ENCODE measurements around the gene MYO9B.

DNA sequence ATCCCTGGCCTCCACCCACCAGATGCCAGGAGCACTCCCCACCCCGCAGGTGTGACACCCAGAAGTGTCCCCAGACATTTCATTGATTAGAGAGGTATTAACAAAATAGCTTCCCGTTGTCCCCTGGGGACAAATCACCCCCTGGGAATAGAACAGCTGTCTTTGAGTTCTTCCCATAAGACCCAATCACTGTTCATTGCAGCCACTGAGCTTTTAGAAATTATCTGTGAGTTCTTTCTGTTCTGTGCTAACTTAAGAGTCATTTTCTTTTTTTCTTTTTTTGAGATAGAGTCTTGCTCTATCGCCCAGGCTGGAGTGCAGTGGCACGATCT lies 32.8 kb downstream of the MYO9B start:
- TF ChIP-seq POLR2AphosphoS5 (IDR thresholded peaks at IDR 0.05) (no peak), EP300 (IDR thresholded peaks at IDR 0.05; ENCODE audit: low read depth) (no peak)
